ACHN (cell line): ENCODE measurements around the gene KCNH1.
A peak's percentile ranks its signal among the peaks of the same experiment; 100 is the strongest.

Source experiments
- DNase-seq: peaks from one replicate; pipeline ENCODE4 v3.0.0-alpha.2; 2015
- in situ Hi-C: cut with HindIII; loops from 2 replicates; pipeline ENCODE4 v1.10.0; 2017; ENCODE audit warnings: low sequenced_read_pairs, low pct_ligation_motif_present, low pct_unique_long_range_greater_than_20kb

KCNH1 gene

GRCh38 chr1:210724768-210725167 lies 409.2 kb downstream of the KCNH1 start:
- DNase-seq = no peak
- in situ Hi-C loops = no loop called here

- in situ Hi-C loops = no loop called here
- DNase-seq = no peak
Measured at GRCh38 chr1:210723646-210724045, 410.3 kb downstream of the KCNH1 start.

- in situ Hi-C loops = no loop called here
Measured at GRCh38 chr1:210722410-210723081, 411.4 kb downstream of the KCNH1 start.

DNA sequence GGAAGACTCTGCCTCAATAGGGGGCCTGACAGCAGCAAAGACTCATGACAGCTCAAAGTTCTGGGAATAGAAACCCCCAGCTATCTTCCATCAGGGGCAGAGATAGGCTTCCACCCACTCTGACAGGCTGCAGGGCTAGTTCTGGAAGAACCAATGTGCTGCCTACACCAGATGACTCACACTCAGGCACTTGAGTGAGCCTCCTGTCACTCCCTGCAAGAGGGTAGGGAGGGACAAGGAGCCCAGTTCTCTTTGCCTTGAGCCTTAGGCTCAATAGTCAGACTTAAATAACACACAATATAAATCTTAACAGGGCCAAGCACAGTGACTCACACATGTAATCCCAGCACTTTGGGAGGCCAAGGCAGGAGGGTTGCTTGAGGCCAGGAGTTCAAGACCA lies 418.9 kb downstream of the KCNH1 start:
- DNase-seq = peak; percentile 13
- in situ Hi-C loops = no loop called here

More at GRCh38 chr1:210722410-210723081, 411.4 kb downstream of the KCNH1 start:
- DNase-seq = no peak

DNA sequence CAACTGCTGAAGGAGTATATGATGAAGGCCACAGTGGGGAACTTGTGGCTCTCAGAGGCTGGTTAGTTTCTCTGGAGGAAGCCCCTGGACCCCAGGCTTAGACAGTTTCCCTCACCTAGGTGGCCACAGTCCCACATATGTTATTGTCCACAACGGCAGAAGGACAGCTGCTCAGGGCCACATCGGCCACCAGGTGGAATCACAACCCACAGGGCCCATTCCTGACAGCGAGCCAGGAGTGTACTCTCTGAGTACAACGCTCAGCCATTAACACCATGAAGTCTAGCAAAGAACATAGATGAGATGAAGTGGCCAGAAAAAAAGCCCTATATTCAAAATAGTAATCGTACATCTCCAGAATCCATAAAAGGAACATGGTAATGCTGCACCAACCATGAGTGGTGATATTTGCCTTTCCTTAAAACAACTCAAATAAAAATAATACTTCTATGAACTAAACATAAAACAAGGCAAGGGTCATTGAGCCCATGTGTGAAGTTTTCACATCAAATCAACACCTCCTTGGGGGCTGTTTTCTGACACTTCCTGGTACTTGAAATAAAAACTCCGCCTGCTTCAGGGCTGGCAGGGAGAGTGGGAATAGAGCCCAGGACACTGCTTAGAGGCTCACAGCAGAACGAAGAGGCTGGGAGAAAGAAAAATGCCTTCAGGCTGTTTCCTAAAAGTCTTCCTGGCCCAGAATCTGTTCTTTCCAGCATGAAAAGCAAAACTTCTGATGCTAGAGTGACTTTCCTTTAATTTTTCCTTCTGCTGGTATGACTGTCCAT lies 421.9 kb downstream of the KCNH1 start:
- in situ Hi-C loops = no loop called here
- no peak for DNase-seq

DNA sequence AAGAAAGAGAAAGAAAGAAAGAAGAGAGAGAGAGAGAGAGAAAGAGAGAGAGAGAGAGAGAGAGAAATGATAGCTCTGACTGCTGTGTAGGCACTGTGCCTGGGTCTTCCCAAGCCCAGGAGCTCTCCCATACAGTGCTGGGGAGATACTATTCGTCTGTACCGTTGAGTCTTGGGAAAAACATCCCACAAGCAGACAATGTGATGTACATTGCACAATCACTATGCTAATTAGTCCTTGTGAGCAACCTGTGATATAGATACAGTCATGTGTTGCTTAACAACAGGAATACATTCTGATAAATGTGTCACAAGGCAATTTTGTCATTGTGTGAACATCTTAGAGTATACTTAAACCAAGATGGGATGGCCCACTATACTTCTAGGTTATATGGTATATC lies 424.2 kb downstream of the KCNH1 start:
- no peak for DNase-seq
- in situ Hi-C loops = no loop called here

DNA sequence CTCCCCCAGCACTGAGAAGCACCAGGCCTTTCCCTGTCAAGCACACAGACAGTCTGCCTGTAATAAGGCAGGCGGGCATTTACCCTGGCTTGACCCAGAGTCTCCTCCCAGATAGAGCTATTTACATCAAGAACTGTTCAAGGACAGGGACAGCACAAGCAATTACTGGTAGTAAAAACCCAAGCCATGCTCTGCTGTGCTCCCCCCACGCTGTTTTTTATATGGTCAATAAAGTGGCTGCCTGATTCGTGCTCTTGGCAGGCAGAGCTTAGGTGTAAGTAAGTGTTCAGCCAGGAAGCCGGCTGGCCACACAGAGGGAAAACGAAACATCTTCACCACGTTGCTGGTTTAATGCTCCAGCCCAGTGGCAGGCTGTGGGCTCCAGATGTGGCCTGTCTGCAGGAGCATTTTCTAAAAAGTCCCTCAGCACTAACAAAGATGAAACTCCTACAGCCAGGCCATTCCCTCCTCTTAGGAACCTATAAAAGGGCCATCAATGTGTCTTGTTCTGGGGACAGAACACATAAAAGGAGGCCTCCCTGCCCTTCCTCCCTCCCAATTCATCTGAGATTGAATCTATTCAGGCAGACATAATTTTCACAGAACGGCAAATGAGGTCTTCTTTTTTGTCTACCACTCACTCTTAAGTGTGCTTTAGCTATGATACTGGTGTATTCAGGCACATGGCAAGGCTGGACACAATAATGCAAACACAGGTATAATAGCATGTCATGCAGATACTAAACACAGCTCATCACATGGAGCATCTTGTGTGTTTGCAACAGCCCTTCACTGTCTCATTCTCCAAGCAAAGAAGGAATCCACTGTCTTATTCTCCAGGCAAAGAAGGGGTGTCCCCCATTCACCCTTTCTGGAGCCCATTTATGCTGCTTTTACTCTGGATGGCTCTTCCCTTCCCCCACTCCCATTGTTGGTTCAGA lies 426.4 kb downstream of the KCNH1 start:
- DNase-seq = no peak
- in situ Hi-C loops = no loop called here

- in situ Hi-C loops = no loop called here
- no peak for DNase-seq
Measured at GRCh38 chr1:210706246-210706645, 427.7 kb downstream of the KCNH1 start.

DNA sequence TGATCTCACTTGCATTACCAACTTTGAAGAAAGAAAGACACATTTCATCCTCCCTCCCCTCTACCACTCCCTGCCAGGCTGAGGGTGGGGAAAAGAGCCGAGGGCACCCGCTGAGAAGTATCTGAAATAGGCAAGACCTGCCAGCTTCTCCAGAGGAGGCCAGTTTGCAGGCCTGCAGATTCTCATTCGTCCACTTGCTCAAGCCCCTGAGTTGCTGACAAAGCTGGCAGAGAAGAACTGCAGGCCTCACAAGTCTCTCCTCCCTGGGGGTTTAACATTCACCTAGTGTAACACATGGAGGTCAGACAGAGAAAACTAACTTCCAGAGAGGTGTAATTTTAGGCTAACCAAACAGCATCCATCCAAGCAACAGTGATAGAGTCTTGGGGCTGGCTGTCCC lies 428.9 kb downstream of the KCNH1 start:
- DNase-seq = no peak
- in situ Hi-C loops = no loop called here

GRCh38 chr1:210703593-210703992 lies 430.4 kb downstream of the KCNH1 start:
- in situ Hi-C loops = no loop called here
- no peak for DNase-seq

DNA sequence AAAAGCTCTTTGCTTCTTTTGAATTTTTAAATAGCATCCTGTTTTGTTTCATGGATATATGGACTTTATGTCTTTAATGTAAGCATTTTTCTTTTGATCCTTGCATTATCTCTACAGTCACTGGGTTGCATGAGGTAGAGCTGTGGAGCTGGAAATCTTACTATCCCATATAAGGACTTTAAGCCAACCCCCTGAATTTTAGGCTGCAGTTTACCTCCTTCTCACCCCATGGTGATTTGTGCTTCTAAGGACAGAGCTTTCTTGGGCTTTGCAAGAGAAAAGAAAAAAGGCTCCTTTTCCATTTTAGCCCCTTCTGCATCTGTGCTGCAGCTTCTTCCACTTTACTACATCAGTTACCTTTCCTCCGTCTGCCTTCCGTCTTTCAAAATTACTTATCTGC lies 431.4 kb downstream of the KCNH1 start:
- DNase-seq = no peak
- in situ Hi-C loops = no loop called here

DNA sequence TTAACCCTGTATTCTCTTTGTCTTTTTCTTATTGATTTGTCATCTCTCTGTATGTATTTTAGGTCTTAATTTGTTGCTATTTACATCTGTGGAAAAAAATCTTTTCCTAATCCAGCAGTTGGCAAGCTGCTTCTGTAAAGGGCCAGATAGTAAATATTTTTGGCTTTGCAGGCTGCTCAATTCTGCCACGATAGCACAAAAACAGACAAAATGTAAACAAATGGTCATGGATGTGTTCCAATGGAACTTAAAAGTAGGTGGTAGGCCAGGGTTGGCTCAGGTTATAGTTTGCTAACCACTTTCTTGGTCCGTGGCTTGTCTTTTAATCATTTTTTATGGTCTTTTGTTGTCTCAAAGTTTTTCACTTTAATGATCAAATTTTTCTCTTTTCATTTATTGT lies 433.4 kb downstream of the KCNH1 start:
- DNase-seq = no peak
- in situ Hi-C loops = no loop called here

DNA sequence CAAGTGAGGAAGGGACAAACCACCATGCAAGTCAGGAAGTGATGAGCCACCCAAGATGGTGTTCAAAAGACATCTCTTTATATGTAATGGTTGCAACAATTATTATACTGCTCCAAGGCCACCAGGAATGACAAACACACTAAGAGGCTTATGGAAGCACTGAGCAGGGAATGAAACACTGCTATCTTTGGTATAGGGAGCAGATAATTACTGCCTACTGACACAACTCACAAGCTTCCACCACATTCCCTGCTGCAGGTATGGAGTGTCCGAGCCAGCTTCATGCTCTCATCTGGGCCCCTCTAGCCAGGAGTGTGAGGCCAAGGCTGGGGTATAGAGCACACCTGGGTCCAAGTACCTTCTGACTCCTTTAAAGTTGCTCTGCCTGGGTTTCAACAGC lies 433.9 kb downstream of the KCNH1 start:
- in situ Hi-C loops = no loop called here
- DNase-seq = no peak

DNA sequence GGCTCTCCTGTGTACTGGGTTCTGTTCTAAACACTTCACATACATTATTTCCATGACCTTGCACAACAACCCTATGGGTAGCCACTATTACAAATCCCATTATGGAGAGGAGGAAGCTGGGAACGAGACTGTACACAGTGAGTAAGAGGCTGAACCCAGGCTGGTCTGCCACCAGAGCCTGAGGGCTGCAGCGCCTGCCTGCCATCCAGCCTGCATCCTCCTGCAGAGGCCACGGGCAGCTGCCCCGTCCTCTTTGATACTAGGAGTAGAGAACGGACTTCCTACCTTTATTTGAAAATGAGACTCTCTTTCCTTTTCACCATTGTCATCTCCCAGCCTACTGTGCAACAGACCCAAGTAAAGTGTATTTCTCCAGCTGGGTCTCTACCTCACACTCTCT lies 435.3 kb downstream of the KCNH1 start:
- in situ Hi-C loops = no loop called here
- no peak for DNase-seq

GRCh38 chr1:210697185-210697584 lies 436.8 kb downstream of the KCNH1 start:
- in situ Hi-C loops = no loop called here
- DNase-seq = no peak

DNA sequence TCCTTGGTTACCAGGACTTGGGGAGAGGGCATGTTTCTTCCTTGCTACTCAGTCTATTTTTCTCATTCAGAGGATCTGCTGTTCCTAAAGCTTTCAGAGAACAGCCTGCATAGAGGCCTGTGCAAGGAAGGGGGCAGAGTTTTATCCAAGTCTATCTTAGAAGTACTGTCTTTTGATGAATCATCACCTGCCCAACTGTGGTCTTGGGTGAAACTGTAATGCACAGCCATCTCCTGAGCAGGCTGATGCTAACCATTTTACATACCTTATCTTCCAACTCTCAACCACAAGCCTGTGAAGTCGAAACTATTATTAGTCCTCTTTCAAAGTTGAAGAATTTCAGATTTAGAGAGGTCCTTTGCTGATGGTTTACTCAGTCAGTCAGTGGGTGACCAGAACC lies 437.2 kb downstream of the KCNH1 start:
- in situ Hi-C loops = no loop called here
- peak; percentile 14 for DNase-seq

GRCh38 chr1:210695026-210695425 lies 438.9 kb downstream of the KCNH1 start:
- DNase-seq = no peak
- in situ Hi-C loops = no loop called here

- in situ Hi-C loops = no loop called here
- DNase-seq = no peak
Measured at GRCh38 chr1:210692796-210693195, 441.2 kb downstream of the KCNH1 start.

GRCh38 chr1:210691039-210691610 lies 442.8 kb downstream of the KCNH1 start:
- DNase-seq = no peak
- in situ Hi-C loops = no loop called here
